Esophagus mucosa (tissue), 1 donor: Measurements from ENCODE around the gene ARHGEF17. TPM values are rescaled to one million over a fixed set of nuclear protein-coding genes. Genes with fewer than 3 reads are reported as not detected.
A peak's percentile ranks its signal among the peaks of the same experiment; 100 is the strongest.

Experiments
- ATAC-seq: fragments of 200-7000 bp; cut with Tn5 transposase; one replicate; pipeline ENCODE4 v1.9.1; 2020
- total RNA-seq: library from RNA; stranded (reverse); gene quantifications from one replicate; pipeline ENCODE4 v1.2.4, GENCODE V29; 2023
- donor health status: DM: yes; HTN: yes; CAD: no.

Gene ARHGEF17
- total RNA-seq, 1 donor from 2014 or later: 5.4 TPM

DNA sequence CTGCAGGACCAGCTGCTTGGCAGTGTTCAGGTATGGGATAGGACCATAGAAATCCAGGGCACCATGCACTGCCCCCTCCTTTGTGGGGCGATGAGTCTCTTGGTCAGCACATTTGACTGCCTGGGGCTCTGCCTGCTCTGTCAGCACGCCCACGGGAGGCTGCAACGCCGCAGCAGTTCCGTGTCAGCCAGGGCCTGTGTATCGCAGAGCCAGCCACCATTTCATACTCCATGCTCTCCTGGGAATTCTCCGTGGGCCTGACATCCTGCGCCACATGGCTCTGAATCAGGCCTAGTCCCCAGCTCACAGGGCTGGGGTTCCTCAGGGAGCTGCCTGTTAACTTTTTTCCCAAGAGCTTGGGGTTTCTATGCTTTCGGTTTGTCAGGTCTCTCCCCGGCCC is 51.3 kb downstream of the ARHGEF17 start:
- no peak for ATAC-seq

DNA sequence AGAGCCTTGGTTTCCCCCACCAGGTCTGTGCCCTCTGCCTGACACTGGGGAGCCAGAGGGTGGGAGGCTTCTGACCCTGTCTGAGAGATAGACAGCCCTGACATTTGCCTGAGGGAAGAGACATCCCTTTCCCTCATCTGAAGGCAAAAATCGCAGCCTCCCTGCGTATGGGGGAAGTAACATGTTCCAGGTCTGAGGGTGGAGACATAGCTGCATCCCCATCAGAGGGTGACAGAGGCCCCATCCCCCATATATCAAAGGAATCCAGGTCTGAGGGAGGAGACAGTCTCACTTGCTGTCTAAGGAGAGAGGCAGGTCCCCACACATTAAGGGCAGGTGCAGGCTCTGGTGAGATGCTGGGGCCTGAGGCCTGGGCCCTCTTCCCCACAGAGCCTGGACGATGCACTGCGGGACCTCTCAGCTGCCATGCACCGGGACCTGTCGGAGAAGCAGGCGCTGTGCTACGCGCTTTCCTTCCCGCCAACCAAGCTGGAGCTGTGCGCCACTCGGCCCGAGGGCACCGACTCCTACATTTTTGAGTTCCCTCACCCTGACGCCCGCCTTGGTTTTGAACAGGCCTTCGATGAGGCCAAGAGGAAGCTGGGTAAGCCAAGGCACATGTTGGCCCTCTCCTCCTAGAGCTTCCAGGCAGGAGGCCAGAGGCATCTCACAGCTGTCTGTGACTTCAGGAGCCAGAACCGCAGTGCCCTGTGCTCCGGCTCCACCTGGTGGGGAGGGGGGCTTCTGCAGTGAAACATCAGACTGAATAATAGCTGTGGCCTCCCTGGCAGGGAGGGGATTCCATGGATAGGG is 52.1 kb downstream of the ARHGEF17 start:
- no peak for ATAC-seq

- ATAC-seq: no peak
Observed at GRCh38 chr11:73360743-73361369, 52.8 kb downstream of the ARHGEF17 start.

DNA sequence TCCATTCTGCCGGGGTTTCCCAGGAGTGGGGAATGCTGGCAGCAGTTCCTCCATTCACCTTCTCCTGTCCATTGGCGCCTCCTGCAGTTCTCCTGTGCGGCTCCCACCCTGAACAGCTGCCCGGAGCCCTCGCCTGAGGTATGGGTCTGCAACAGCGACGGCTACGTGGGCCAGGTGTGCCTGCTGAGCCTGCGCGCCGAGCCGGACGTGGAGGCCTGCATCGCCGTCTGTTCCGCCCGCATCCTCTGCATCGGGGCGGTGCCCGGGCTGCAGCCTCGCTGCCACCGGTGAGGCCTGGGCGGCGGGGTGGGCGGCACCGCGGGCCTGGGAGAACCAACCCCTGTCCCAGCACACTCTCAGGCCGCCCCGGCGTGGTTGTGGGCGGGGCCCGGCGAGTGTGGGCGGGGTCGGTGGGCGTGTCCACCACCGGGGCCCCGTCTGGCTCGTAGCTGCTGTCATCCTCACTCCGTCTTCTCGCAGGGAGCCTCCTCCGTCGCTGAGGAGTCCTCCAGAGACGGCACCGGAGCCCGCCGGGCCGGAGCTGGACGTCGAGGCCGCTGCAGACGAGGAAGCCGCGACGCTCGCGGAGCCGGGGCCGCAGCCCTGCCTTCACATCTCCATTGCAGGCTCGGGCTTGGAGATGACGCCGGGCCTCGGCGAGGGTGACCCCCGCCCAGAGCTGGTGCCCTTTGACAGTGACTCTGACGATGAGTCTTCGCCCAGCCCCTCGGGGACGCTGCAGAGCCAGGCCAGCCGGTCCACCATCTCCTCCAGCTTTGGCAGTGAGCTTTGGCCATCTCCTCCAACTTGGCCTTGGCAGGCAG is 54.1 kb downstream of the ARHGEF17 start:
- no peak for ATAC-seq

DNA sequence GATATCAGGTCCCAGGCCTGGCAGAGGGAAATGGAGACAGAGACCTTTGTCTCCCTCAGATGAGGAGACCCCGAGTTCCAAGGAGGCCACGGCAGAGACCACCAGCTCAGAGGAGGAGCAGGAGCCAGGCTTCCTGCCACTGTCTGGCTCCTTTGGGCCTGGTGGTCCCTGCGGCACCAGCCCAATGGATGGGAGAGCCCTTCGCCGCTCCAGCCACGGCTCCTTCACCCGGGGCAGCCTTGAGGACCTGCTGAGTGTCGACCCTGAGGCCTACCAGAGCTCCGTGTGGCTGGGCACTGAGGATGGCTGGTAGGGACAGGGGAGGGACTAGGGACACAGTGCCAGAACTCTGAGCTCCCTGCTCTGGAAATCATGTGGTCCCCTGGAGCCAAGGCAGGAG is 55.1 kb downstream of the ARHGEF17 start:
- no peak for ATAC-seq

DNA sequence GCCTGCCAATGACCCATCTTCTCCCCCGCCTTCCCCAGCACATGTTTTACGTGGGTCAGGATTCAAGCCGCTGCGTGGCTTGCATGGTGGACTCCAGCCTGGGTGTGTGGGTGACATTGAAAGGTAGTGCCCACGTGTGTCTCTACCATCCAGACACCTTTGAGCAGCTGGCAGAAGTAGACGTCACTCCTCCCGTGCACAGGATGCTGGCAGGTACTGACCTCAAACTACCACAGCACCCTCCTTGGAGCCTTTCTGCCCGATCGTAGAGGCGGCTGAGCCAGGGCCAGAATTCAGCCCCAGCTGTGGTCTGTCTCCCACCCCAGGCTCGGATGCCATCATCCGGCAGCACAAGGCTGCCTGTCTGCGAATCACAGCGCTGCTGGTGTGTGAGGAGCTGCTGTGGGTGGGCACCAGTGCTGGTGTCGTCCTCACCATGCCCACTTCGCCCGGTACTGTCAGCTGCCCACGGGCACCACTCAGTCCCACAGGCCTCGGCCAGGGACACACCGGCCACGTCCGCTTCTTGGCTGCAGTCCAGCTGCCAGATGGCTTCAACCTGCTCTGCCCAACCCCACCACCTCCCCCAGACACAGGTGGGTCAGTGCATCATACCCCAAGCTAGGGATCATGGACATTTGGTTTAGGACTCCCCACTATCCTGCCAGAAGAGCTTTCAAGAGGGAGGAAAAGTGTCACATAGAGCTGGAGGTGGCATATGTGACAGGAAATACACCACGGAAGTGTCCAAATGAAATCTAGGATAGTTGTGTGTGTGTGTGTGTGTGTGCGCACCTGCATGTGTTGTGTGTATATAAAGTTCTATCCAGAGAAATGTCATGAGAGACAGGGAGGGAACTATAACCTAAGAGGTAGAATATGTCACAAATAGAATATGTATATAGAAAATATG is 57.5 kb downstream of the ARHGEF17 start:
- ATAC-seq: no peak

DNA sequence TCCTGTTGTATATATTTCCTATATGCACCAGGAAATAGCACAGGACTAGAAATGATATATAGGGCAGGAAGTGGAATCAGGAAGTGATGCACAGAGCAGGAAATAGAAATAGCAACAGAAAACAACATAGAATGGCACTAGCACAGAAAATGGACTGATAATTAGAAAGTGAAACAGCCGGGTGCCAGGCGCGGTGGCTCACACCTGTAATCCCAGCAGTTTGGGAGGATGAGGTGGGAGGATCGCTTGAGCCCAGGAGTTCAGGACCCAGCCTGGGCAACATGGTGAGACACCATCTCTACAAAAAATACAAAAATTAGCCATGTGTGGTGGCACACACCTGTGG is 58.2 kb downstream of the ARHGEF17 start:
- ATAC-seq: no peak

DNA sequence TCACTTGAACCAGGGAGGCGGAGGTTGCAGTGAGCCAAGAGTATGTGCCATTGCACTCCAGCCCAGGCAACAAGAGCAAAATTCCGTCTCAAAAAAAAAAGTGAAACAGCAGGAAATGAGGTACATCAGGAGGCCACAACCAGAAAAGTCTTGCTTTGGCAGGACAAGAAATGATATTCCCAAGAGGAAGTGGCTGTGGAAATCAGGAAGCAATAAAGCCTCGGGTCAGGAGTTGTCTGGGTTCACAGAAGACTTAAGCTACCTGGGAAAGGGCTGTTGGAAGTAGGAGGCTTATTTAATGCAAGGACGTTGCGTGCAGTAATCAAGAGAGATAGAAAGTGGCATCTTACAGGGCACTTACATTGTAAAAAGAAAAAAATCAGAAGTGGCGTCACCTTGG is 58.9 kb downstream of the ARHGEF17 start:
- no peak for ATAC-seq

GRCh38 chr11:73367482-73368024 is 59.5 kb downstream of the ARHGEF17 start:
- ATAC-seq: no peak

GRCh38 chr11:73372375-73372993 is 64.4 kb downstream of the ARHGEF17 start:
- ATAC-seq: no peak

- no peak for ATAC-seq
Observed at GRCh38 chr11:73374151-73374550, 66.1 kb downstream of the ARHGEF17 start.

GRCh38 chr11:73375830-73376159 is 67.7 kb downstream of the ARHGEF17 start:
- ATAC-seq: no peak

- peak; percentile 92 for ATAC-seq
Observed at GRCh38 chr11:73376160-73376802, 68.2 kb downstream of the ARHGEF17 start, which contains the start of gene RELT. RELT (plus strand) TSS chr11:73376399; CDS start chr11:73389137, 12,738 bp downstream.

DNA sequence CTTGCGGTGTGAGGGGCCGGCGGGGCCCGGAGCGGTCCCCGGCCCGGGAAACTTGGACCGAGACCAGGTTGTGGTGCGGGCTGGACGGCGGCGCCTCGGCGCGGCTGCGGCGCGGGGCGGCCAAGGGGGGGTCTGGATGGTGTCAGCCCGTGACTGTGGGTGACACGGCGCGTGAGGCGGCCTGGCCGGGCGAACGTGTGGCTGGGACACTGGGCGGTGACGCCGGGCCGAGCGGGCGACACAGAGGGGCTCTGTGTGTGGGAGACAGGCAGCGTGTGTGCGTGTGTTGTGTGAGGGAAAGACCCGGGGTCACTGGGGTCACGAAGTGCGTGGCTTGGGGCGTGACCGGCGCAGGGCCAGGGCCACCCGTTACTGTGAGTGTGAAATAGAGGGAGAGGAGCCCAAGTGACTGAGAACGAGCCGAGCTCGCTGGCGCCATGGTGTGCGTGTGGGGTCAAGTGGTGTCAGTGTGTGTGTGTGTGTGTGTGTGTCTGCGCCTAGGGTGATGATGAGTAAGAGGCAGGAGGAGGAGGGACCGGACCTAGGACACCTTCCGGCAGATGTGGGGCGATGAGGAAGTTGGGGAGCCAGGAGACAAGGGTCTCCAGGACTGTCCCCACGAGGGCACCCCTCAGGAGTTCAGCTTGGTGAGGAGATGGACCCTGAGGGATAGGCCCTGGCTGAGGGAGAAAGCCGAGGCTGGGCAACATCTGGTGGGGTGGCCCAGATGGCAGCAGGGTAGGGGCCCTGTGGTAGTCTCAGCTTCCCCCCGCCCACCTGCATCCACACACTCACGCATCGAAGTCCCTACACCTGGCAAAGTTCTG is 68.9 kb downstream of the ARHGEF17 start:
- peak; percentile 70 for ATAC-seq

GRCh38 chr11:73379189-73379880 is 71.3 kb downstream of the ARHGEF17 start:
- ATAC-seq: no peak

DNA sequence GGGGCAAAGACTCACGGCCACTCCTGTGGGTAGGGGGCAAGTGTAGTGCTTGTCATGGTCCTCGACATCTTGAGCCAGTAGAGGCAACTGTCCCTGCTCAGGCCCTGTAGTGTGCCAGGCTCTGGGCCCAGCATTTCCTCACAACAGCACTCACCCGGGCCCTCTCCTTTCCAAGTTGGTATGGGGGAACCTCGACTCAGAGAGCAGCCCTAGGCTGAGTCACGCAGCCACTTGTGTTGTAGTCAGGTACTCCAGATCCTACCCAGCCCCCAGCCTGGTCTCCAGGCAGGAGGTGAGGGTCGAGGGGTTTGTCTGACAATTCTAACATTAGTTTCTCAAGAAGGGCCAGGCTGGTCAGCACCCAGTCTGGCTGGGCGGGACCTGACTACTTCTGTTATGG is 72.3 kb downstream of the ARHGEF17 start:
- ATAC-seq: no peak

DNA sequence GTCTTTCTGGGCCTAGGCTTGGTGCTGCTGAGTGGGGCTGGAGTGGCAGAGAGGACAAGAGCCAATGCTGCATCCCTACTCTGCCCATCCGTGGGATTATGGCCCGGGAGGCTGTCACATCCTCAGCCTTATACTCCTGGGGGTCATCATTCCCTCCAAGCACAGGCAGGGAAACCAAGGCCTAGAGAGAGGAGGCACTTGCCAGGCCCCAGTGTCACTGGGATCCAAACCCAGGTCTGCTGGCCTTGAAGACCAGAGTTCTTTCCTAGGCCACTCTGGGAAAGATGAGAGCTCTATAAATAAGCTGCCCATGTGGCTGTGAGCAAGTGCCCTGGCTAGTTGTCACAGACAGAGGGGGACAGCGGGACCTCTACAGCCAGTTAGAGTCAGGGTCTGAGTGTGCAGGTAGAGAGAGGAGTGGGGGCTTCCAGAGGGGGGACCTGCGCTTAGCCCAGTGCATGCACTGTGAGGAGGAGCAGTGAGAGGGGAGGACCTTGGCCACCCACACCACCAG is 72.9 kb downstream of the ARHGEF17 start:
- ATAC-seq: no peak

DNA sequence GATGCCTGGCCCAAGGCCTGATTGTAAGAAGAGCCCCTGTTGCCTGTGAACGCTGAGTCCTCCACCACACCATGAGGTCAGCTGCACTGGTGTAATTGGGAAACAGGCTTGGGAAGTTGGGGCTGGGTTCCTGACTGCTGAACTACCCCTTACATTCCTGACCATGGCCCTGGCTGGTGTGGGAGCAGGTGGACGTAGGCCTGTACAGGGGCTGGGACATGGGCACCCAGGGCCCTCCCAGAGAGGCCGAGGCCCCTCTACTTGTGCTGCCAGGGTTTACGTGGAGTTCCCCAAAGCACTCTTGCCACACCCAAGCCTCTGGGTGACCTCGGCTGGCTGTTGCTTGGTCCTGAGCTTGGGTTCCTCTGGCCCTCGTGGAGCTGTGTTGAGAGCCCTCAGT is 73.5 kb downstream of the ARHGEF17 start:
- no peak for ATAC-seq

DNA sequence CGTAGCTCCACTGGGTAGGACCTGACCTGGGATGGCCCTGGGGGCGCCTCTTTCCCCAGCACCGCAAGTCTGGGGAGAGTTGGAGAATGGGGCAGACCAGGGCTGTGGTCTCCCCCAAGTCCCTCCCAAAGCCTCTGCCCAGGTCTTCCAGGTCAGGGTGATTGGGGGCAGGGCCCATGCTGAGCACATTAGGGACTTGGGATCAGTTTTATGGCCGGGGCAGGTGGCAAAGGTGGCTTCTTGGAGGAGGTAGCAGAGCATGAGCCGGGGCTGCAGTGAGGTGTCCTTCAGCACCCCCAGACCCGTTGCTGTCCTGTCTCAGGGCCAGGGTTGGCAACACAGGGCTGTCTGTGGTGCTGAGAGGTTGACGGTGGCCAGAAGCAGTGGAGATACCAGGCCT is 74.1 kb downstream of the ARHGEF17 start:
- ATAC-seq: no peak
